Left renal pelvis (tissue), 4 donors: Measurements from ENCODE around the gene CDRT4. TPM values are rescaled to one million over a fixed set of nuclear protein-coding genes. Genes with fewer than 3 reads are reported as not detected.

Source experiments
- DNase-seq, 4 donors: peaks; one replicate each; pipeline ENCODE4 v3.0.0-alpha.2; 2013; ENCODE audit warnings: low read depth in 4 of 4, low spot score in 3 of 4
- polyA plus RNA-seq, 4 donors: library from polyadenylated mRNA; unstranded; fragments of 120-200 nt; gene quantifications; one replicate each; pipeline ENCODE4 v1.2.1, GENCODE V29; 2013; ENCODE audit not compliant: insufficient read length in 4 of 4

The CDRT4 gene
- polyA plus RNA-seq, 4 donors = 1.5 to 9.9 (median 4.0) TPM

- no peak for DNase-seq
Observed at GRCh38 chr17:15436473-15437302, 30.7 kb downstream of the CDRT4 start.

DNA sequence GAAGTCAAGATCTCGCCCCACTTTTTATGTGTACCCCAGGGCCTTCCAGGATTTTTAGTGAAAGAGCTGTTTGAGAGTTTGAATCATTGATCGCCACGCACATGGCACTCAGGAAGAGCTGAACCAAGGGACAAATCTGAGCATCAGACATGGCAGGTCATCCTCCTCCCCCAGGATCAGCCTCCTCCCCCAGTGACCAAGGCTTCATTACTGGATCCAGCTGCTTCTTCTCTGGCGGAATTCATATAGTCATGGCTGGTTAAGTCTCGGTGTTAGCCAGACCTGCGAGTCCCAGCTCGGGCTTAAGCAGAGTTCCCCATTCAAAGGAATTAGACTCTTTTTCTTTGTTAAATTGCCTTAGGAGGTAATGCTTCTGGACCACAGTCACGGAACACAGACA, 32.5 kb downstream of the CDRT4 start:
- no peak for DNase-seq

DNA sequence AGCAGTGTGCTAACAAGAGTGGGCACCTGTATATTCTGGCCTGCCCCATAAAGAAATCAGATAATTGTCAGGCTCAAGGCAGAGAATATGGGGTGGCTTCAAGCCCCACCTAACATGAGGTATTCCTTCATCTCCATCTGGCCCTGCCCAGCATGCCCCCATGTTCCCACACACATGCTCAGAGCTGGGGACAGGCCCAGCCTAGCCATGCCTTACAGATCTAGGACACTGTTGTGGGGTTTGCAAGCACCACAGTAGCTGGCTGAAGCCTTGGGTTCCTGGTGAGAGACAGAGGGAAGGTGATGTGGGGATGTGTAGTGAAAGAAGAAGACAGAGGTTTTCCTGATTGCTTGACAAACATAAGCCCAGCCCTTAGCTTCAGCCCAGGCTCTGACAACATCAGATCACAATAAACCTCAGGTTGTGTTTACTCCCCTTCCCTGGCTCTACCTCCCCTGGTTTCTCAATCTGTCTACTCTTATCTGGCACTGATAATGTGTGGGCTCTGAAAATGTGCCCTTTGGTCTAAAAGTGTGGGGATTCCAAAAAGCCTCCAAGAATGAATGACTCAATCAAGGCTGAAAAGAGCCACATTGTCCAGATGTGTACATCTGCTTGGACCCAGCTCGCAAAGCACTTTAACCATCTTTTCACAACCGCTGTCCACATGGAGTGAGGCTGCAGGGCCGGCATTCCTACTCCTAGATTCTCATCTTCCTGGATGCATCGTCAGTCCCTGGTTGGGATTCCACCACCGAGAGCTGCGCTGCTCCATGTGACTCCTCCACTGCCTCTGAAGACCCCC, 34.4 kb downstream of the CDRT4 start:
- no peak for DNase-seq

DNA sequence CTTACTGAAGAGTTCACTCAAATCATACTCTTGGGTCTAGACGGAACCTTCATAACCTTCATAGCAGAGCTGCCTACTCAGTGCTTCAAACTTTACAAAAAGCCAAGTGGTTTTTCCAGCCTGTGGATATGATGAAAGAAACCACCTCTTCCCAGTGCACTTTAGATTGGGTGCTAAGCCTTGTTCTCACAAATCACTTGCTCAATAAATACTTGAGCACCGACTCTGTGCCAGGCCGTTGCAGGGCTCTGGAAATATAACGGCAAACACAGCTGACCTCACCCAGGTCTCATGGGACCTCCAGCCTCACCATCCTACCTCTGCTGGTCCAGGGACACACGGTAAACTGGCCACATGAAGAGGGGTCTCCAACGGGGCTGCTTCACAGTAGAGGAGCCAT, 35.7 kb downstream of the CDRT4 start:
- no peak for DNase-seq

GRCh38 chr17:15431196-15431595, 36.2 kb downstream of the CDRT4 start:
- no peak for DNase-seq

DNA sequence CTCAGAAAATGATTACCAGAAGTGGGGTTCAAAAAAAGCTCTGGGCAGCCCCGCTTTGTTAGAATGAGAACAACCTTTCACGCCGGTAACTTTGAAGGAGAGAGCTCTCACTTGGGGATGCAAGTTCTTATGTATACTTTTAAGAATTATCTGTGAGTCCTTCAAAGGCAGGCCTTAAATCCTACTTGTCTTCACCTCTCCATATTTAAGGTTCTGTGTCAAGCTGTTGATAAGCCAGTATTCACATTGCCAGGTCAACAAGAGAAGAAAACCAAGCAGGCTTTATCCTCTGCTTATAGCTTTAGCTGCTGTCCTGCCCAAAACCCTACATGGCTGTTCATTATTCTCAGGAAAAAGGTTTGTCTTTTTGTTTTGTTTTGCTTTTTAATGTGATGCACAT, 42.9 kb downstream of the CDRT4 start:
- DNase-seq = no peak

- DNase-seq = no peak
Observed at GRCh38 chr17:15422392-15422965, 44.9 kb downstream of the CDRT4 start.

GRCh38 chr17:15418781-15419180, 48.6 kb downstream of the CDRT4 start:
- no peak for DNase-seq

DNA sequence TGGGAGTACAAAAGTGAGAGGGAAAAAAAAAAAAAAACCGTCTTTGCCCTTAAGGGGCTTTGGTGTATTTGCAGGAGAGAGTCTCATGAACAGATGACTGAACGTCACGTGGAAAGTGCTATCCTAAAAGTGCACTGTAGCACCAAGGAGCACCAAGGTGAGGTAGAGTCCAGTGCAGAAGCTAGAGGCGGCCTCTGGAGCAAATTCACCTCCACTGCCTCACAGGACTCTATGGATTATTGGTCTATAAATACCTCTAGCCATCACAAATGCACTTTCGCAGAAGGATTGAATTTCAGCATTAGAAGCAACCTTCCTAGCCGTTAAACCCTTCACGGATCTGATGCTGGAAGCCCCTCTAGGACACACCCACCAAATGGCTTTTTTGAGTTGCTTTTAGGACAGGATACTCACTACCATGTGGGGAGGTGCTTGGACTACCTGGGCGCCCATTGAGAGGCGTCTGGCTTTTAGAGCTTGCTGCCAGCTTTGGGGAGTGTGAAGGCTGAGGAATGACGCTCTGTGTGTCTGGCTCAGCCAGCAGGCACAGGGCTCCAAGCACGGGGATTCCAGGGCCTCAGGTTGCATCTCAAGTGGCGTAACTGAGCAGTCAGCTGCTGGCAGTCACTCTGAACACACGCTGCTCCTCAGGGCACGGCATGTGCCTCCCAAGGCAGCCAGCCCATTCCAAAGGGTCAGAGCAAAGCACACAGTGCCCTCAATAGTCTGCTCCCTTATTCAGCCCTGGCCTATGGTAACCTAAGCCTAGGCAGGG, 52.7 kb downstream of the CDRT4 start:
- no peak for DNase-seq

GRCh38 chr17:15413101-15413771, 54.2 kb downstream of the CDRT4 start:
- no peak for DNase-seq

DNA sequence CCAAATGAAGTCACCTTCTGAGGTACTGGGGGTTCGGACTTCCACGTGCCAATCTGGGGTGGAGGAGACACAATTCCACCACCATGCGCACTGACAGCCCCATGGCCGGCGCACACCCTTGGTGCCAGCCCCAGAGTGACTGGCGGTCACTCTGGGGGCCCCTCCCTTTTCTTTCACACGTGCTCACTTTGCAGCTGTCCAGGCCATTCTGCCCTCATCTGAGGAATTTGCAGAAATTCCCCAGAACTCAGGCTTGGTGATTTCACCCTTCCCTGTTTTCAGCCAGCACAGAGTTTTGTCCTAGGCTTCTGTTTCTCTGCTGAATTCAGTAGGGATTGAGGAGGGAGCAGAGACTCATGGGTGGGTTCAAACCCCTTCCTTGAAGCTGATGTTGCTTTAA, 54.8 kb downstream of the CDRT4 start:
- DNase-seq = no peak

GRCh38 chr17:15411384-15412198, 55.8 kb downstream of the CDRT4 start:
- DNase-seq = no peak

GRCh38 chr17:15409721-15410250, 57.6 kb downstream of the CDRT4 start:
- no peak for DNase-seq

- no peak for DNase-seq
Observed at GRCh38 chr17:15408803-15409202, 58.6 kb downstream of the CDRT4 start.

GRCh38 chr17:15406081-15406480, 61.3 kb downstream of the CDRT4 start:
- DNase-seq = no peak

DNA sequence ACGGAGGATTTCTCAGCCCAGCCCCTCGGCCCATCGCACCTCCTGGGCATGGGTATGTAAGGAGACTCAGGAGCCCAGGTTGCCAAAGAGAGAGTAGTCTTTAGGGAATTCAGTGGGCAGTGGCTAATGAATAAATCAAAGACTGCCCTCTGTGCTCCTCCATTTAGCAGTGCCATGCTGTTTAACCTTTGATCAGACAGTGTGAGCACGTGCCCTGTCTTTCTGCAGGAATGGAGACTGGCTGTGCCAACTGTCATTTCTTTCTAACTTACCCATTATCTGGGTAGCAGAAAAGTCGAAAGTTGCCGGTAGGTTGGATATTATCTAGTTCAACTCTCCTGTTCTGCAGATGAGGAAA, 62.4 kb downstream of the CDRT4 start:
- DNase-seq = no peak

DNA sequence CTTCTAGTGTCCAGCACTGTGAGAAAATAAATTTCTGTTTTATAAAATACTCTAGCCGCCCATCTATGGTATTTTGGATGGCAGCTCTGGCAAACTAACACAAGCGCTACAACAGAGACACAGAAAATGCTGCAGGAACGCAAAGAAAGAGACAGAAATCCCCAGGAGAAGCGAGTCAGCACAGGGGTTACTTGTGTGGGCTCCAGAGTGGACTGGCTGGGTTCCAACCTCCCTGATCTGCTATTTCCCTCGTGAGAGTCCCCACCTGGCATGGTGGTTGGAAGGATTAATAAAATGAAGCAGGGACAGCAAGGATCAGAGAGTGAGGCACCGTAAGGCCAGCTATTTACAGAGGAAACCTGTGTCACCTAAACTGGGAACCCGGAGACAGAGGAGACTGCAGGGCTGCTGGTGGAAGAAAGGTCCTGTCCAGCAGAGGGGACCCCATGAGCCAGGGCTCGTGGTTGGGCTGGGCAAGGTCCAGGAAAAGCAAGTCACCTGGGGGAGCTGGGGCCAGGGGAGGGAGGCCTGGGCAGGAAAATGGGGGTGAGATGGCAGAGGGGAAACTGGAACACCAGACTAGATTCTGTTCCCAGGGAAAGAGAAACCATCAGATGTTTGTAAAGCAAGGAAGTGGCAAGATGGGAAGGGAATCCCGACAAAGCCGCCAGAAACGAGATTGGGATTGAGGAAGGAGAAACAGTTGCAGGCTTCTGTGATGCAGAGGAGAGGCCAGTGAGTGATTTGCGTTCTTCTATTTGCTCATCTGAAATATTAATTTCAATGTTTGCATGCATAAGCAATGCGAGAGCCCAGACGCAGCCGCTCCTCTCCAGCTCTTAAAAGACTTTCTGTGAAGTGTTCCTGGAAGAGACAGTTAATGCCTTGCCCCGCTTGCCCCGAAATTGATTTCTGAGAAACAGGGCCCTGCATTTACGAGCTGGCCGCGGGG, 63.0 kb downstream of the CDRT4 start:
- no peak for DNase-seq

DNA sequence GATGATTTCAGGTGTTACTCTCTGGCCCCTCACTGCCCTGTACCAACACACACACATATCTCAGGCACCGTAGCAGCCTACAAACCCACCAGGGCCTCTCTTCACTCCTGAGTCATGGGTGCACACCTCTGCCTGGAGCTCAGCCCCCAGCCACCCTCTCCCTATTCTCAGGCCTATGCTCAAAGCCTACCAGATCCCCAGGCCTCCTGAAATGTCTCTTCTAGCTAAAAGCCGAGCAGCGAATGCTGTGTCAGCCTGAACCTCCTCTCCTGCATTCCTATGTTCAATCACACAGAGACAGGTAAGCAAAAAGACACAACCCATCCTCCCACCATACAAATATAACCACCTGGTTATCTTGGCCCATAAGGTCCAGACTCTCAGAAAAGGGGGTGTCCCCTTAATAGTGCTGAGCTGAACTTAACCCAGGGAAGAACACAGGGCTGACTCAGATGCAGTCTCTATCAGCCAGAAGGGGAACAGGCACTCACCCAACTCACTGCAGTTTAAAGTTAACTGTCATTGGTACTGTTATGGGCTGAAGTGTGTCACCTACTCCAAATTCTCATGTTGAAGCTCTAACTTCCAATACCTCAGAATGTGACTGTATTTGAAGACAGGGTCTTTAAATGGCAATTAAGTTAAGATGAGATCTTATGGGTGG, 64.0 kb downstream of the CDRT4 start:
- no peak for DNase-seq
